Neural cell (in vitro differentiated cells): ENCODE measurements around the gene TIAM1. TPM values are rescaled to one million over a fixed set of nuclear protein-coding genes. Genes with fewer than 3 reads are reported as not detected.

Experiments
- H2AFZ ChIP-seq: fragments of 200-600, 300-800 bp; sonication (generic), shearing (Covaris generic); 2 replicates; pipeline ENCODE4 v1.6.0; 2014; ENCODE audit warnings: low read depth, mild to moderate bottlenecking, antibody characterized with exemption, low read length, moderate library complexity
- H3F3A ChIP-seq: fragments of 200-600 bp; shearing (Covaris generic); 2 replicates; pipeline ENCODE4 v1.6.1; 2016; ENCODE audit warnings: mild to moderate bottlenecking, moderate library complexity, mixed read lengths, antibody characterized with exemption, low read length; ENCODE audit not compliant: insufficient read depth, poor library complexity, severe bottlenecking
- H3K27ac ChIP-seq: fragments of 200-600, 300-800 bp; sonication (generic), shearing (Covaris generic); 2 replicates; pipeline ENCODE4 v1.5.1; 2014; ENCODE audit warnings: mild to moderate bottlenecking, low read length, moderate library complexity
- H3K27me3 ChIP-seq: fragments of 300-800, 200-600 bp; sonication (generic), shearing (Covaris generic); 2 replicates; pipeline ENCODE4 v1.6.0; 2014; ENCODE audit warnings: mild to moderate bottlenecking, low read depth, low read length, moderate library complexity; ENCODE audit not compliant: insufficient read depth
- H3K36me3 ChIP-seq: fragments of 300-800, 200-600 bp; sonication (generic), shearing (Covaris generic); 2 replicates; pipeline ENCODE4 v1.5.1; 2014; ENCODE audit warnings: mild to moderate bottlenecking, antibody characterized with exemption, low read length, moderate library complexity; ENCODE audit not compliant: insufficient read depth
- H3K4me2 ChIP-seq: fragments of 300-800, 200-600 bp; sonication (generic), shearing (Covaris generic); 2 replicates; pipeline ENCODE4 v1.6.0; 2014; ENCODE audit warnings: mild to moderate bottlenecking, low read length
- H3K4me3 ChIP-seq: fragments of 300-800, 200-600 bp; sonication (generic), shearing (Covaris generic); 2 replicates; pipeline ENCODE4 v1.5.1; 2014; ENCODE audit warnings: mild to moderate bottlenecking, low read length, moderate library complexity
- H3K79me2 ChIP-seq: fragments of 200-600 bp; shearing (Covaris generic); replicated peaks from 2 replicates; pipeline ENCODE4 v1.6.0; 2014; ENCODE audit warnings: mild to moderate bottlenecking, low read length, moderate library complexity; ENCODE audit not compliant: insufficient read depth
- H3K9ac ChIP-seq: fragments of 300-800, 200-600 bp; sonication (generic), shearing (Covaris generic); 2 replicates; pipeline ENCODE4 v1.6.1; 2016; ENCODE audit warnings: mild to moderate bottlenecking, low read length, mixed read lengths
- H3K9me2 ChIP-seq: fragments of 200-600 bp; shearing (Covaris generic); 2 replicates; pipeline ENCODE4 v1.6.1; 2016; ENCODE audit warnings: mild to moderate bottlenecking, low read length, mixed read lengths; ENCODE audit not compliant: insufficient read depth
- H3K9me3 ChIP-seq: fragments of 200-600, 300-800 bp; sonication (generic), shearing (Covaris generic); 2 replicates; pipeline ENCODE4 v1.6.1; 2016; ENCODE audit warnings: mild to moderate bottlenecking, mixed run types, low read length, moderate library complexity, mixed read lengths
- H4K20me1 ChIP-seq: fragments of 200-600 bp; shearing (Covaris generic); 2 replicates; pipeline ENCODE4 v1.6.1; 2016; ENCODE audit warnings: mild to moderate bottlenecking, mixed run types; ENCODE audit not compliant: insufficient read depth
- EP300 ChIP-seq: fragments of 450-650 bp; conservative IDR thresholded peaks from 2 replicates; pipeline ENCODE4 v1.6.1; 2014; ENCODE audit warnings: antibody characterized with exemption, mild to moderate bottlenecking, moderate library complexity; ENCODE audit not compliant: poor library complexity, severe bottlenecking
- EZH2 ChIP-seq: fragments of 200-600, 300-800 bp; shearing (Covaris generic), sonication (generic); IDR thresholded peaks from 2 replicates; pipeline ENCODE4 v1.6.1; 2014; ENCODE audit warnings: antibody characterized with exemption, low read length, borderline replicate concordance, mild to moderate bottlenecking; ENCODE audit not compliant: insufficient read depth, poor library complexity, severe bottlenecking
- MXI1 ChIP-seq: fragments of 450-650 bp; conservative IDR thresholded peaks from 2 replicates; pipeline ENCODE4 v1.6.1; 2014; ENCODE audit warnings: antibody characterized with exemption, mild to moderate bottlenecking; ENCODE audit not compliant: poor library complexity, severe bottlenecking
- POLR2AphosphoS5 ChIP-seq: IDR thresholded peaks from 2 replicates; pipeline ENCODE4 v1.6.1; 2012
- RAD21 ChIP-seq: fragments of 450-650 bp; conservative IDR thresholded peaks from 2 replicates; pipeline ENCODE4 v1.6.1; 2014; ENCODE audit warnings: antibody characterized with exemption, mild to moderate bottlenecking, moderate library complexity
- REST ChIP-seq: IDR thresholded peaks from 2 replicates; pipeline ENCODE4 v1.6.1; 2012; ENCODE audit warnings: borderline replicate concordance
- SMC3 ChIP-seq: fragments of 450-650 bp; conservative IDR thresholded peaks from 2 replicates; pipeline ENCODE4 v1.6.1; 2014; ENCODE audit warnings: antibody characterized with exemption, mild to moderate bottlenecking, moderate library complexity; ENCODE audit not compliant: poor library complexity
- TAF1 ChIP-seq: IDR thresholded peaks from 2 replicates; pipeline ENCODE4 v1.6.1; 2012; ENCODE audit warnings: low read depth
- polyA plus RNA-seq: library from polyadenylated mRNA; depleted of rRNA; stranded (reverse); fragments of >200 nt; gene quantifications from 2 replicates; pipeline ENCODE4 v1.2.3, GENCODE V29; 2014
- TF ChIP-seq, protein P1 (sequence below): fragments of 450-650 bp; IDR thresholded peaks from 2 replicates; pipeline ENCODE4 v1.5.1; 2014; ENCODE audit warnings: antibody characterized with exemption, mild to moderate bottlenecking, moderate library complexity; ENCODE audit not compliant: poor library complexity, severe bottlenecking

Gene TIAM1
- polyA plus RNA-seq, 1 donor from 2014 or later, result 13.2 TPM

DNA sequence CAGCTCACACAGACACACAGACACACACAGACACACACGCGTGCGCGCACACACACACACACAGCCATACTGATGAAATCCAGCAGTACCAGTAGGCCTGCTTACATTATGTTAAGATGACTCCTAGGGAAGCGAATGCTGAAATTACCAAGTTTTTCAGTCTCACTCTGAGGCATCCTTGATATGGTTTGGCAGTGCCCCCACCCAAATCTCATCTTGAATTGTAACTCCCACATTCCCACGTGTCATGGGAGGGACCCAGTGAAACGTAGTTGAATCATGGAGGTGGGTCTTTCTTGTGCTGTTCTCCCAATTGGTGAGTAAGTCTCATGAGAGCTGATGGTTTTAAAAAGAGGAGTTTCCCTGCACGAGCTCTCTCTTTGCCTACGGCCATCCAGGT, 64.1 kb downstream of the TIAM1 start:
- no peaks in the 10 kb centered on the region for H3K36me3 ChIP-seq
- H3K9me2 ChIP-seq, result no peaks in the 10 kb centered on the region
- H2AFZ ChIP-seq, result no peak overlapping the region
- no peak overlapping the region for H3K4me3 ChIP-seq
- no peak overlapping the region for H3K4me2 ChIP-seq
- TF ChIP-seq, protein P1, sequence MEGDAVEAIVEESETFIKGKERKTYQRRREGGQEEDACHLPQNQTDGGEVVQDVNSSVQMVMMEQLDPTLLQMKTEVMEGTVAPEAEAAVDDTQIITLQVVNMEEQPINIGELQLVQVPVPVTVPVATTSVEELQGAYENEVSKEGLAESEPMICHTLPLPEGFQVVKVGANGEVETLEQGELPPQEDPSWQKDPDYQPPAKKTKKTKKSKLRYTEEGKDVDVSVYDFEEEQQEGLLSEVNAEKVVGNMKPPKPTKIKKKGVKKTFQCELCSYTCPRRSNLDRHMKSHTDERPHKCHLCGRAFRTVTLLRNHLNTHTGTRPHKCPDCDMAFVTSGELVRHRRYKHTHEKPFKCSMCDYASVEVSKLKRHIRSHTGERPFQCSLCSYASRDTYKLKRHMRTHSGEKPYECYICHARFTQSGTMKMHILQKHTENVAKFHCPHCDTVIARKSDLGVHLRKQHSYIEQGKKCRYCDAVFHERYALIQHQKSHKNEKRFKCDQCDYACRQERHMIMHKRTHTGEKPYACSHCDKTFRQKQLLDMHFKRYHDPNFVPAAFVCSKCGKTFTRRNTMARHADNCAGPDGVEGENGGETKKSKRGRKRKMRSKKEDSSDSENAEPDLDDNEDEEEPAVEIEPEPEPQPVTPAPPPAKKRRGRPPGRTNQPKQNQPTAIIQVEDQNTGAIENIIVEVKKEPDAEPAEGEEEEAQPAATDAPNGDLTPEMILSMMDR, result no peak
- TF ChIP-seq TAF1 (no peak), REST (no peak), EP300 (no peak), POLR2AphosphoS5 (no peak), RAD21 (no peak), MXI1 (no peak), EZH2 (no peak), SMC3 (no peak)
- H3K9ac ChIP-seq, result no peak overlapping the region
- no peaks in the 10 kb centered on the region for H3K9me3 ChIP-seq
- H4K20me1 ChIP-seq, result no peaks in the 10 kb centered on the region
- no peaks in the 10 kb centered on the region for H3K27me3 ChIP-seq
- no peak overlapping the region for H3K27ac ChIP-seq
- no peaks in the 10 kb centered on the region for H3K79me2 ChIP-seq
- H3F3A ChIP-seq, result no peaks in the 10 kb centered on the region

GRCh38 chr21:31279214-31279613, 64.8 kb downstream of the TIAM1 start:
- Histone ChIP-seq H3K27me3 (no peaks in the 10 kb centered on the region), H2AFZ (no peak overlapping the region), H3K9me2 (no peaks in the 10 kb centered on the region), H4K20me1 (no peaks in the 10 kb centered on the region), H3K79me2 (no peaks in the 10 kb centered on the region), H3K4me2 (no peak overlapping the region), H3K36me3 (no peaks in the 10 kb centered on the region), H3F3A (no peaks in the 10 kb centered on the region), H3K9ac (no peak overlapping the region), H3K4me3 (no peak overlapping the region), H3K27ac (no peak overlapping the region), H3K9me3 (no peaks in the 10 kb centered on the region)
- TF ChIP-seq EZH2, result no peak
- no peak for TF ChIP-seq EP300
- TF ChIP-seq RAD21, result no peak
- TF ChIP-seq, protein P1, result no peak
- TF ChIP-seq MXI1, result no peak
- TF ChIP-seq TAF1, result no peak
- TF ChIP-seq POLR2AphosphoS5, result no peak
- TF ChIP-seq REST, result no peak
